Heart right ventricle (tissue), 16 donors: ENCODE results near the gene QPCT. TPM values are rescaled to one million over a fixed set of nuclear protein-coding genes. Genes with fewer than 3 reads are reported as not detected.

ENCODE experiments used
- ATAC-seq, 8 donors: fragments of 200-7000 bp; cut with Tn5 transposase; one replicate each; pipeline ENCODE4 v1.9.1; 2020; ENCODE audit warnings: mild to moderate bottlenecking in 8 of 8, moderate library complexity in 8 of 8, moderate number of reproducible peaks in 1 of 8
- DNase-seq, 2 donors: peaks; one replicate each; pipeline ENCODE4 v3.0.0-alpha.2; 2020
- H3K27ac ChIP-seq, 10 donors: fragments of 200-600 bp; sonication (generic) in 2 of 10; one replicate each; pipeline versions ENCODE4 v1.5.0 to v1.8.0; 2020 to 2022; ENCODE audit warnings: mild to moderate bottlenecking in 3 of 10
- H3K27me3 ChIP-seq, 7 donors: fragments of 200-600 bp; one replicate each; pipeline ENCODE4 v1.8.0; 2021 to 2022; ENCODE audit warnings: mild to moderate bottlenecking in 2 of 7
- H3K36me3 ChIP-seq, 9 donors: fragments of 200-600 bp; sonication (generic) in 1 of 9; one replicate each; pipeline versions ENCODE4 v1.5.0 to v1.8.0; 2020 to 2022; ENCODE audit warnings: mild to moderate bottlenecking in 2 of 9
- H3K4me1 ChIP-seq, 9 donors: fragments of 200-600 bp; sonication (generic) in 1 of 9; one replicate each; pipeline versions ENCODE4 v1.5.0 to v1.8.0; 2020 to 2022; ENCODE audit warnings: mild to moderate bottlenecking in 4 of 9
- H3K4me3 ChIP-seq, 10 donors: fragments of 200-600 bp; sonication (generic) in 2 of 10; one replicate each; pipeline versions ENCODE4 v1.5.0 to v1.8.0; 2020 to 2022; ENCODE audit warnings: mild to moderate bottlenecking in 7 of 10, moderate library complexity in 2 of 10
- H3K9me3 ChIP-seq, 11 donors: fragments of 200-600 bp in 10 of 11; sonication (generic) in 2 of 11; one replicate each; pipeline versions ENCODE4 v1.5.0 to v1.8.0; 2013 to 2022; ENCODE audit warnings: mild to moderate bottlenecking in 2 of 11, control low read depth in 1 of 11, moderate library complexity in 1 of 11
- WGBS, 2 donors: extraction: QIAGEN DNeasy Blood & Tissue Kit; methylation state at CpG; one replicate each; pipeline ENCODE4 v1.1.7; 2013; ENCODE audit warnings: inconsistent platforms in 1 of 2; 5-methylcytosine and 5-hydroxymethylcytosine counted together
- intact Hi-C, 10 donors: fragments of 100-400 bp; cut with DNase I; formaldehyde crosslinking; loops; one replicate each; pipeline versions ENCODE4 v1.11.1 to v1.14.2; 2022
- polyA plus RNA-seq, 2 donors: library from polyadenylated mRNA; stranded (reverse); fragments of 200-250 nt; gene quantifications; one replicate each; pipeline ENCODE4 v1.2.3, GENCODE V29; 2013
- total RNA-seq, 10 donors: library from RNA; stranded (reverse); fragmentation: NEBNext Ultra II Directional in 3 of 10; extraction: Animal tissue kit (Norgen Biotek cat#: 25700) in 3 of 10; gene quantifications; one replicate each; pipeline versions ENCODE4 v1.2.1 to v1.2.4, GENCODE V29; 2021 to 2023
- TF ChIP-seq, protein P1 (sequence below), 9 donors: fragments of 200-600 bp; sonication (generic) in 2 of 9; IDR thresholded peaks; one replicate each; pipeline versions ENCODE4 v1.5.0 to v1.8.0; 2021 to 2022; ENCODE audit warnings: antibody characterized with exemption in 9 of 9, mild to moderate bottlenecking in 5 of 9, moderate library complexity in 1 of 9
- donor health status: Arrhythmogenic right ventricular cardiomyopathy.
- donor health status: ischemic (EF 13 %, LVEDD 7.1; RV severe dilation, severe dysfunction).
- donor health status: healthy with polysubstance abuse.
- donor health status: DM: no; HTN: yes; CAD: no.
- donor health status: DM: no; HTN: no; CAD: no.
- donor health status: ischemic (EF 25% LVEDD 6.9; RV normal size, moderate dysfunction).
- donor health status: ischemic (EF 25% LVEDD 5.7; RV mildly dilated, moderate dysfunction).
- donor health status: healthy.
- donor health status: DM: yes; HTN: yes; CAD: no.
- donor health status: Ischemic cardiomyopathy.
- donor health status: ischemic (EF 35%, LVEDD 5.7; RV mildly dilated, moderate dysfunction).
- donor health status: nonischemic (EF 11% LVEDD 7.7; RV severe dilation, severe dysfunction).
- donor health status: DM: yes; HTN: yes; CAD: no.
- donor health status: PGD.
- donor health status: ischemic (EF 29% LVEDD 5.4; RV normal size, mild dysfunction).
- donor health status: nonischemic (EF 23%, LVEDD 6.1; RV moderate dilation, normal function).

Gene QPCT
- total and polyA plus RNA-seq, 12 donors: 0.54 to 8.1 (median 2.4) TPM

DNA sequence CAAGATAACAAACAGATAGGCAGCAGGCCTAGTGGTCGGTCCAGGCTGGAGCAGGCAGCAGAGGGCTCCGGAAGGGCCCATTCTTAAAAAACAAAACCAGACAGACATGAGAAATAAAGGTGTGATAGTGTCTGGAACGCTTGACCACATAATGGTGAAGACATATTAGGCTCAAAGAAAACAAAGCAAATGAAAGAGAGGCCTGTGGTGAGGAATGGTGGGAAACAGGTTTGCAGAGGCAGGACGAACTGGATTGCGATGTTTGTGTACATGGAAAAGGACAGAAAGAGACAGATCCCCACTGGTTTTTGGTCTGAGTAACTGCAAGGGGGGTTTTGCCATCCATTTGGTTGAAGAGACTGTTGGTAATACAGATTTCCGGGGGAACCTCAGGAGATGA is 19.9 kb downstream of the QPCT start:
- no peak overlapping the region for H3K4me3 ChIP-seq
- peaks cover 0 to 5% (median 0%) of the 10 kb centered on the region in 9 donors for H3K4me1 ChIP-seq
- H3K27me3 ChIP-seq: no peaks in the 10 kb centered on the region
- no peaks in the 10 kb centered on the region for H3K36me3 ChIP-seq
- H3K9me3 ChIP-seq: no peaks in the 10 kb centered on the region
- no peak overlapping the region for H3K27ac ChIP-seq
- intact Hi-C loops: no loop called here
- no peak for DNase-seq
- TF ChIP-seq, protein P1, sequence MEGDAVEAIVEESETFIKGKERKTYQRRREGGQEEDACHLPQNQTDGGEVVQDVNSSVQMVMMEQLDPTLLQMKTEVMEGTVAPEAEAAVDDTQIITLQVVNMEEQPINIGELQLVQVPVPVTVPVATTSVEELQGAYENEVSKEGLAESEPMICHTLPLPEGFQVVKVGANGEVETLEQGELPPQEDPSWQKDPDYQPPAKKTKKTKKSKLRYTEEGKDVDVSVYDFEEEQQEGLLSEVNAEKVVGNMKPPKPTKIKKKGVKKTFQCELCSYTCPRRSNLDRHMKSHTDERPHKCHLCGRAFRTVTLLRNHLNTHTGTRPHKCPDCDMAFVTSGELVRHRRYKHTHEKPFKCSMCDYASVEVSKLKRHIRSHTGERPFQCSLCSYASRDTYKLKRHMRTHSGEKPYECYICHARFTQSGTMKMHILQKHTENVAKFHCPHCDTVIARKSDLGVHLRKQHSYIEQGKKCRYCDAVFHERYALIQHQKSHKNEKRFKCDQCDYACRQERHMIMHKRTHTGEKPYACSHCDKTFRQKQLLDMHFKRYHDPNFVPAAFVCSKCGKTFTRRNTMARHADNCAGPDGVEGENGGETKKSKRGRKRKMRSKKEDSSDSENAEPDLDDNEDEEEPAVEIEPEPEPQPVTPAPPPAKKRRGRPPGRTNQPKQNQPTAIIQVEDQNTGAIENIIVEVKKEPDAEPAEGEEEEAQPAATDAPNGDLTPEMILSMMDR (IDR thresholded peaks at IDR 0.05): no peak
- WGBS, 2 donors: 92 to 96% methylated on average over 6 of the region's 6 CpGs
- ATAC-seq: no peak

DNA sequence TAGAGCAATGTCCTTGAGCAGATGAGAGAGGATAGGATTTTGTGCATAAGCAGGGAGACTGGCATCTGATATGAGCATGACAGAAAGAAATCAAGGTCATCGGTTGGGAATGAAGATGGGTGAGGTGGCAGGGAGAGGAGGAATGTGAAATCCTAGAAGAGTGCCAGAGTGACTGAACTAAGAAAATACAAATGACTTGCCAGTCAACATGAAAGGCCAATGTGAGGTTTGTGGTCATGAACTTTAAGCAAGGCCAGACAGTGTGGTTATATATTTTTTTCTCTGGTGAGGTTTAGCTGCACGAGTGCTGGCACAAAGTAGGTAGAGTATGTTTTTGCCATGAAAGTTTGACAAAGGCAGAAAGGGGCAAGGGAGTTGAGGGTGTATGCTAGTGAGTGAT is 21.2 kb downstream of the QPCT start:
- Histone ChIP-seq H3K36me3 (peaks cover 0 to 6% (median 0%) of the 10 kb centered on the region in 9 donors), H3K9me3 (no peaks in the 10 kb centered on the region), H3K4me3 (no peak overlapping the region), H3K27me3 (no peaks in the 10 kb centered on the region), H3K4me1 (peaks cover 0 to 5% (median 0%) of the 10 kb centered on the region in 9 donors), H3K27ac (no peak overlapping the region)
- WGBS, 2 donors: 85 to 91% methylated on average over 2 of the region's 2 CpGs
- no peak for DNase-seq
- ATAC-seq: no peak
- TF ChIP-seq, protein P1 (IDR thresholded peaks at IDR 0.05): no peak
- intact Hi-C loops: no loop called here

DNA sequence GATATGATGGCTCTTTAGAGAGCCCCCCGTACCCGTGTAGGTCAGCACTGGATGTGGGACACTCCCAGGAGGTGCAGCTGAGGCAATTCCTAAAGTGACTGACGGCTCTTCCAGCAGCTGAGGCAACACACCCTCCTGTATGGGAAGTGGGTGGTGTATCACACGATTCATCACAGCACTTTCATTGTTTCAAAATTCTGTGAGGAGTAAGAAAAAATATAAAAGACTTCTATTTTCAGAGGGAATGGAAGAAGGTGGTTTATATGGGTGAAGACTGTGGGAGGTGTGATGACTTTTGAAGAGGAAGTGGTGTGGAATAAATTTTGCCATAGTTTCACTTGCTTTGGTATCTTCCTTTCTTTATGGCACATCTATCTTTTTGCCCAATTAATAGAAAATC is 22.3 kb downstream of the QPCT start:
- TF ChIP-seq, protein P1 (IDR thresholded peaks at IDR 0.05): no peak
- DNase-seq (no peak), ATAC-seq (no peak)
- intact Hi-C loops: no loop called here
- peaks cover 0 to 6% (median 0%) of the 10 kb centered on the region in 9 donors for H3K36me3 ChIP-seq
- WGBS, 2 donors: 58 to 71% methylated on average over 4 of the region's 4 CpGs
- no peak overlapping the region for H3K4me3 ChIP-seq
- H3K27me3 ChIP-seq: no peaks in the 10 kb centered on the region
- peaks cover 0 to 1% (median 0%) of the 10 kb centered on the region in 9 donors for H3K4me1 ChIP-seq
- no peak overlapping the region for H3K27ac ChIP-seq
- no peaks in the 10 kb centered on the region for H3K9me3 ChIP-seq

DNA sequence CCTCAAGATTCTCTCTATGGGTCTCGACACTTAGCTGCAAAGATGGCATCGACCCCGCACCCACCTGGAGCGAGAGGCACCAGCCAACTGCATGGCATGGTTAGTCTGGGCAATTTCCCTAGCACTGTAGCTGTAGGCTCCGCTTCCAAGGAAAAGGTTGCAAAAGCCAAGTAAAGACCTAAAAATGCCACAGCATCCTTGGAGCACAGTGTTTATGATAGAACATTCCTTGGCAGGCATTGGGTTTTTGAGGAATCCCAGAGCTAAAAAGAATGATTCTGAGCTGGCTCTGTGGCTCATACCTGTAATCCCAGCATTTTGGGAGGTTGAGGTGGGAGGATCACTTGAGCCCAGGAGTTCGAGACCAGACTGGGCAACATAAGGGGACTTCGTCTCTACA is 22.9 kb downstream of the QPCT start:
- Histone ChIP-seq H3K4me1 (no peaks in the 10 kb centered on the region), H3K9me3 (no peaks in the 10 kb centered on the region), H3K36me3 (peaks cover 0 to 6% (median 0%) of the 10 kb centered on the region in 9 donors), H3K27ac (no peak overlapping the region), H3K27me3 (no peaks in the 10 kb centered on the region), H3K4me3 (no peak overlapping the region)
- WGBS, 2 donors: 96 to 97% methylated on average over 7 of the region's 7 CpGs
- intact Hi-C loops: no loop called here
- DNase-seq (no peak), ATAC-seq (no peak)
- TF ChIP-seq, protein P1 (IDR thresholded peaks at IDR 0.05): no peak
